ENCODE data around the gene RASA3.

RASA3 gene

GRCh38 chr13:114050536-114051450 lies 81.6 kb downstream of the RASA3 start:
- Histone ChIP-seq H3K4me3 (ENCODE audit: low read depth, low read length) (no peak overlapping the region), H3K4me1 (ENCODE audit: control insufficient read depth, insufficient read depth, low read length) (no peaks in the 10 kb centered on the region), H3K9me3 (ENCODE audit: control insufficient read depth, insufficient read depth, low read length) (no peaks in the 10 kb centered on the region), H3K27me3 (ENCODE audit: control insufficient read depth, insufficient read depth, low read length) (no peaks in the 10 kb centered on the region), H3K36me3 (ENCODE audit: control insufficient read depth, insufficient read depth, low read length) (peaks cover 11% of the 10 kb centered on the region), H3K9ac (ENCODE audit: low read depth, low read length) (no peak overlapping the region)

GRCh38 chr13:114049626-114050101 lies 82.8 kb downstream of the RASA3 start:
- Histone ChIP-seq H3K27me3 (ENCODE audit: control insufficient read depth, insufficient read depth, low read length) (no peaks in the 10 kb centered on the region), H3K4me1 (ENCODE audit: control insufficient read depth, insufficient read depth, low read length) (no peaks in the 10 kb centered on the region), H3K36me3 (ENCODE audit: control insufficient read depth, insufficient read depth, low read length) (peaks cover 7% of the 10 kb centered on the region), H3K9me3 (ENCODE audit: control insufficient read depth, insufficient read depth, low read length) (no peaks in the 10 kb centered on the region), H3K4me3 (ENCODE audit: low read depth, low read length) (no peak overlapping the region), H3K9ac (ENCODE audit: low read depth, low read length) (no peak overlapping the region)

DNA sequence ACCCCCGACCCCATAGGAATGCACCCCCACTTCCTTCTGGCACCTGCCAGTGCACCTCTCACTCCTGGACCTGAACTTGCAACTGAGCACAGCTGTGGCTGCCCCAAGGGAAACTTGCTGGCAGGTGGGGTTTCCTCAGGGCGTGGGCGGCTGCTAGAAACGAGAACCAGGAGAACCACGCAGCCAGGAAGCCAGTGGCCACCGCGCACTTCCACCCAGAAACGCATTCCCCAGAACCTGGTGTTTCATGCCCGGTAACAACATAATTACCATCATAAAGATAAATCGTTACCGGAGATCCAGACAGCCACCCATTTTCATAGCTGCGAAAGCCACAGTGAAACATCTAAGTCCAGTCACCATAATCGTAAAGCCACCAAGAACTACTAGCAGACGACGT lies 83.4 kb downstream of the RASA3 start:
- H3K4me3 ChIP-seq (ENCODE audit: low read depth, low read length): no peak overlapping the region
- H3K4me1 ChIP-seq (ENCODE audit: control insufficient read depth, insufficient read depth, low read length): no peaks in the 10 kb centered on the region
- no peak overlapping the region for H3K9ac ChIP-seq (ENCODE audit: low read depth, low read length)
- H3K36me3 ChIP-seq (ENCODE audit: control insufficient read depth, insufficient read depth, low read length): peaks cover 6% of the 10 kb centered on the region
- no peaks in the 10 kb centered on the region for H3K27me3 ChIP-seq (ENCODE audit: control insufficient read depth, insufficient read depth, low read length)
- no peaks in the 10 kb centered on the region for H3K9me3 ChIP-seq (ENCODE audit: control insufficient read depth, insufficient read depth, low read length)

DNA sequence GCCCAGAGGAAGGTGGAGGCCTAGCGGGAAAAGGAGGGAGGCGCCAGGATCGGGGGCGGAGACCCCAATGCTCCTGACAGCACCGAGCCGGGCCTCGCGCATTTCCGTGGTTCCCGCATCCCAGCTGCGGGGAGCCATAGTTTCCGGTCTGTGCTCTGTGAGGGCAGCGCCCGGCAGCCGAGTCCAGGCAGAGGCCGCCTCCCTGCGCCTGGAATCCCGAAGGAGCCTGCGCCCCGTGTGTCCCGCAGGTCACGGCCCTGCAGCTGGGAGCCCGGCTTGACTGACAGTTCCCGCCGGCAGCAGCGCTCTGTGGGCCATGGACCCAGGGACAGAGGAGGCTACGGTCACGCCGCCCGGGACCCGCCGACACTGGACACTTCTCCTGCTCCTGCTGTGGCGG lies 84.0 kb downstream of the RASA3 start:
- H3K9ac ChIP-seq (ENCODE audit: low read depth, low read length): no peak overlapping the region
- H3K36me3 ChIP-seq (ENCODE audit: control insufficient read depth, insufficient read depth, low read length): peaks cover 6% of the 10 kb centered on the region
- H3K9me3 ChIP-seq (ENCODE audit: control insufficient read depth, insufficient read depth, low read length): no peaks in the 10 kb centered on the region
- no peaks in the 10 kb centered on the region for H3K27me3 ChIP-seq (ENCODE audit: control insufficient read depth, insufficient read depth, low read length)
- no peak overlapping the region for H3K4me3 ChIP-seq (ENCODE audit: low read depth, low read length)
- H3K4me1 ChIP-seq (ENCODE audit: control insufficient read depth, insufficient read depth, low read length): no peaks in the 10 kb centered on the region

DNA sequence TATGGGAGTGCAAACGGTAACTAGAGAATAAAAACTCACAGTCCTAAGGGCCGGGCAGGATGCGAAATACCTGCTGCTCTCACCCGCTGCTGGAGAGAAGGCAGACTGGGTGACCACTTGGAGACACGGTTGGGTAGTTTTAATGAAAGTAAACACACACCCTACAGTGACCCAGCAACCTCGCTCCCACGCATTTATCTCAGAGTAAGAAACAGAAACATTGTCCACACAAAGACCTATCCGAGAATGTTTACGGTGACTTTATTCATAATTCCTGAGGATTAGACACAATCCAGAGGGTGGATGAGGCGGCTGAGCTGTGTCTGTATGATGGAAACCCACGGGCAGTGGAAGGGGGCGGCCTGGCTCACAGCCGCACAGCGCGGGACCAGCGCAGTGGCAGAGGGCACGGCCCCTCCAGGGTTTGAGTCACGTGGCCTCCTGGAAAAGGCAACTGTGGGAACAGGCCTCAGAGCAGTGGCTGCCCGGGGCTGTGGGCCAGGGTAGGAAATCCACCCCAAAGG lies 85.0 kb downstream of the RASA3 start:
- H3K9ac ChIP-seq (ENCODE audit: low read depth, low read length): no peak overlapping the region
- no peaks in the 10 kb centered on the region for H3K9me3 ChIP-seq (ENCODE audit: control insufficient read depth, insufficient read depth, low read length)
- no peak overlapping the region for H3K4me3 ChIP-seq (ENCODE audit: low read depth, low read length)
- H3K4me1 ChIP-seq (ENCODE audit: control insufficient read depth, insufficient read depth, low read length): no peaks in the 10 kb centered on the region
- no peaks in the 10 kb centered on the region for H3K27me3 ChIP-seq (ENCODE audit: control insufficient read depth, insufficient read depth, low read length)
- peaks cover 6% of the 10 kb centered on the region for H3K36me3 ChIP-seq (ENCODE audit: control insufficient read depth, insufficient read depth, low read length)

DNA sequence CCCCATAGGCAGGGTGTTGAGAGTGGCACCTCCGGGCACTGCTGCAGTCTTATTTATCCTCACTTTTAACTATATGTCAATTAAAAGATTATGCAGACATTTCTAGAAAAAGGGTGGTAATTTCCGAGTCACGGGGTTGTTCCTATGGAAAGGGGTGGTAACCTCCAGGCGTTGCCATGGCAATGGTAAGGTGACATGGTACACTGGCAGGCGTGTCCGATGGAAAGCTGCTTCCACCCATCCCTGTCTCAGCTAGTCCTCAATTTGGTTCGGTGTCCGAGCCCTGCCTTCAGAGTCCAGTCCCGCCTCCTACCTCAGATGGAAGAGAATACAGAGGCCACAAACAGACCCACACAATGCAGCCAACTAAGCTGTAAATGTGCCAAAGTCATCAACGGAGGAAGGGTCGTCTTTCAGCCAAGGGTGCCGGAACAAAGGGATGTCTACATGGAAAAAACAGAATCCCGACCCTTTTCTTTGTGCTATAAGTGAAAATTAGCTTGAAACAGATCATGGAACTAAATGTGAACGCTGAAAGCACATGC lies 85.9 kb downstream of the RASA3 start:
- H3K9ac ChIP-seq (ENCODE audit: low read depth, low read length): no peak overlapping the region

GRCh38 chr13:114045113-114045735 lies 87.2 kb downstream of the RASA3 start:
- H3K4me3 ChIP-seq (ENCODE audit: low read depth, low read length): no peak overlapping the region
- H3K36me3 ChIP-seq (ENCODE audit: control insufficient read depth, insufficient read depth, low read length): peaks cover 4% of the 10 kb centered on the region
- H3K27me3 ChIP-seq (ENCODE audit: control insufficient read depth, insufficient read depth, low read length): no peaks in the 10 kb centered on the region
- no peak overlapping the region for H3K9ac ChIP-seq (ENCODE audit: low read depth, low read length)
- H3K4me1 ChIP-seq (ENCODE audit: control insufficient read depth, insufficient read depth, low read length): no peaks in the 10 kb centered on the region
- no peaks in the 10 kb centered on the region for H3K9me3 ChIP-seq (ENCODE audit: control insufficient read depth, insufficient read depth, low read length)

More for the DNA sequence above, 85.9 kb downstream of the RASA3 start:
- peaks cover 3% of the 10 kb centered on the region for H3K36me3 ChIP-seq (ENCODE audit: control insufficient read depth, insufficient read depth, low read length)
- H3K9me3 ChIP-seq (ENCODE audit: control insufficient read depth, insufficient read depth, low read length): no peaks in the 10 kb centered on the region
- H3K27me3 ChIP-seq (ENCODE audit: control insufficient read depth, insufficient read depth, low read length): no peaks in the 10 kb centered on the region
- H3K4me1 ChIP-seq (ENCODE audit: control insufficient read depth, insufficient read depth, low read length): no peaks in the 10 kb centered on the region
- no peak overlapping the region for H3K4me3 ChIP-seq (ENCODE audit: low read depth, low read length)

DNA sequence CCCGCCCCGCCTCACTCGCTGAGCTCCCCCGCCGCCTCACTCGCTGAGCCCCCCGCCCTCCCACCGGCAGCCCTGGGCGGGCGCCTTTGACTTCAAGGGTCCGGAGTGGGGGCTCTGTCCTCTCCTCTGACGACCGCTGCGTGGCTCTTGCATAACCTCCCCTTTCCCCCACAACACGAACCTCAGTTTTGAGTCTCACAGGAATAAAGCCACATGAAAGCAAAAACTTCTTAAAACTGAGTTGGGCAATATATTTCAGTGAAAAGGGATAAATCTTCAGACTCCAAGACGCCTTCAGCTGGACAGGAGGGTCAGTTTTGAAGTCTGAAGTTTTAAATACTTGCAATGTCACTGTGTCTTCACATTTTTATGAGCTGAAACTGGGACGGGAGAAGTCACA lies 87.9 kb downstream of the RASA3 start:
- Histone ChIP-seq H3K9ac (ENCODE audit: low read depth, low read length) (no peak overlapping the region), H3K9me3 (ENCODE audit: control insufficient read depth, insufficient read depth, low read length) (no peaks in the 10 kb centered on the region), H3K36me3 (ENCODE audit: control insufficient read depth, insufficient read depth, low read length) (peaks cover 4% of the 10 kb centered on the region)

GRCh38 chr13:114043421-114044053 lies 88.9 kb downstream of the RASA3 start:
- H3K36me3 ChIP-seq (ENCODE audit: control insufficient read depth, insufficient read depth, low read length): peaks cover 6% of the 10 kb centered on the region
- no peaks in the 10 kb centered on the region for H3K4me1 ChIP-seq (ENCODE audit: control insufficient read depth, insufficient read depth, low read length)
- no peaks in the 10 kb centered on the region for H3K9me3 ChIP-seq (ENCODE audit: control insufficient read depth, insufficient read depth, low read length)
- H3K27me3 ChIP-seq (ENCODE audit: control insufficient read depth, insufficient read depth, low read length): no peaks in the 10 kb centered on the region
- peak overlapping the region; percentile 37 for H3K9ac ChIP-seq (ENCODE audit: low read depth, low read length)
- no peak overlapping the region for H3K4me3 ChIP-seq (ENCODE audit: low read depth, low read length)

More for the DNA sequence above, 87.9 kb downstream of the RASA3 start:
- H3K4me1 ChIP-seq (ENCODE audit: control insufficient read depth, insufficient read depth, low read length): no peaks in the 10 kb centered on the region
- no peaks in the 10 kb centered on the region for H3K27me3 ChIP-seq (ENCODE audit: control insufficient read depth, insufficient read depth, low read length)
- no peak overlapping the region for H3K4me3 ChIP-seq (ENCODE audit: low read depth, low read length)

DNA sequence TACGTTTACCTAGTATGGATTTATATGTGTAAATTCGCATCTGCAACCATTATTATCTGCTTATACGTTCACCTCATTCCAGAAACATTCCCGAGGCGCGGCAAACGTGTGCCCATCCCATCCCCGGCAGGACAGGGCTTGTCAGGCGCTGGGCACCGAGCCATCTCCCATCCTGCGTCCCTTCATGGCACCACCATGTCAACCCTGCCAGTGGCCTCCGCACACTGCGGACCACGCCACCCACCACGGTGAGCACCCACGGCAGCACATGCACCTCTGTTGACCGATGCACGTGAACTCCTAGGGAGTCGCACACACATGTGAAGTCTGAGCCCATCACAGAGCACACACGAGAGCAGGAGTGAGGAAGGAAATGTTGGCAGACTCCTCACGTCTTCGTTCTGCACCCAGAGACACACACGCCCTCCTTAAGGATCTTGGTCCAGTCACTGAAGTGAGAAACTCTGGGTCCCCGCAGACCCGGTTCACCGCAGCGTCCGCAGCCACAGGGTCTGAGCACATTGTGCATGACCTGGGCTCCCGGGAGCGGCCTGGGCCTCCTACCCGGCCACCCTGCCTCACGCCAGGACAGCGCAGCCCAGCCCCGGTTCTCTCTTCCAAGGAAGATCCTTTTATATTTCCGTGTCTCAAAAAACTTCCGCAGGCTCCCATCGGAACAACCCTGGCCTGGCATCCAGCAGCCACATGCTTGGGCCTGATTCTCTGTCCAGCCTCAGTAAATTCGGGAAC lies 90.2 kb downstream of the RASA3 start:
- peaks cover 6% of the 10 kb centered on the region for H3K36me3 ChIP-seq (ENCODE audit: control insufficient read depth, insufficient read depth, low read length)
- H3K9ac ChIP-seq (ENCODE audit: low read depth, low read length): no peak overlapping the region
- no peak overlapping the region for H3K4me3 ChIP-seq (ENCODE audit: low read depth, low read length)
- H3K27me3 ChIP-seq (ENCODE audit: control insufficient read depth, insufficient read depth, low read length): no peaks in the 10 kb centered on the region
- H3K4me1 ChIP-seq (ENCODE audit: control insufficient read depth, insufficient read depth, low read length): no peaks in the 10 kb centered on the region
- H3K9me3 ChIP-seq (ENCODE audit: control insufficient read depth, insufficient read depth, low read length): no peaks in the 10 kb centered on the region

- H3K4me3 ChIP-seq (ENCODE audit: low read depth, low read length): no peak overlapping the region
- no peak overlapping the region for H3K9ac ChIP-seq (ENCODE audit: low read depth, low read length)
- H3K9me3 ChIP-seq (ENCODE audit: control insufficient read depth, insufficient read depth, low read length): no peaks in the 10 kb centered on the region
- peaks cover 10% of the 10 kb centered on the region for H3K36me3 ChIP-seq (ENCODE audit: control insufficient read depth, insufficient read depth, low read length)
- no peaks in the 10 kb centered on the region for H3K4me1 ChIP-seq (ENCODE audit: control insufficient read depth, insufficient read depth, low read length)
- no peaks in the 10 kb centered on the region for H3K27me3 ChIP-seq (ENCODE audit: control insufficient read depth, insufficient read depth, low read length)
Observed at GRCh38 chr13:114041493-114041892, 90.9 kb downstream of the RASA3 start.

All from iPS-15b (cell line).